Prostate gland (tissue), 1 donor: ENCODE measurements around the gene RCAN2.

Experiments
- POLR2A ChIP-seq: fragments of 450-650 bp; IDR thresholded peaks from one replicate; pipeline ENCODE4 v1.6.1; 2016; ENCODE audit warnings: antibody characterized with exemption, mild to moderate bottlenecking
- POLR2AphosphoS5 ChIP-seq: sonication (generic); formaldehyde crosslinking; IDR thresholded peaks from one replicate; pipeline ENCODE4 v1.6.1; 2017; ENCODE audit warnings: antibody characterized with exemption

DNA sequence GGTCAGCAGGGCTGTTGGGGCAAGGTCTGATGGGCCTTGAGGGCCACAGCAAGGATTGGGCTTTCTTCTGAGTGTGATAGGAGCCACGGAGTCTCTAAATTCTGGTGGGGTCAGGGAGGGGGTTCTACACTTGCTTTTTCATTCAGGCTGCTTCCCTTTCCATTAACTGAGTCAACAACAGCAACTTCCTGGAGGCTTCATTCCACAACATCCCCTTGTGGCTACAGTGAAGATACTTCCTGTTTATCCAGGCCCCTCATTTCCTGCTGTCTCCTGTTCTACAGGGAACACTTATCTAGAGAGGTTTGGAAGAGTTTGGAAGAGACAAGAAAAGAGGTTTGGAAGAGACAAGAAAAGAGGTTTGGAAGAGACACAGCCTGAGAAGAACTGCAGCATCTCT is 175.7 kb downstream of the RCAN2 start:
- TF ChIP-seq POLR2AphosphoS5 (no peak), POLR2A (no peak)
